GM12878 (cell line): Measurements from ENCODE around the gene CHD6. TPM values are rescaled to one million over a fixed set of nuclear protein-coding genes. Genes with fewer than 3 reads are reported as not detected.

ENCODE experiments used
- ATAC-seq: fragments of 200-7000 bp; cut with Tn5 transposase; 3 replicates; pipeline ENCODE4 v1.9.1; 2020; ENCODE audit warnings: mild to moderate bottlenecking, moderate library complexity
- BruUV-seq: library from RNA; stranded (reverse); fragments of 400-500 nt; replicated peaks from 2 replicates; lab custom pipeline; 2021; lab: Mats Ljungman, UMichigan
- CTCF ChIA-PET: fragments of 300-600 bp; sonication (Branson Sonifier 250); formaldehyde crosslinking; extraction: SDS; loops from one replicate; lab custom pipeline; 2021; ENCODE audit warnings: inconsistent platforms; lab: Yijun Ruan, JAX
- POLR2A ChIA-PET: fragments of 350-600 bp; formaldehyde crosslinking; extraction: SDS; loops from one replicate; lab custom pipeline; 2021; ENCODE audit warnings: inconsistent platforms; lab: Charles Lee
- RAD21 ChIA-PET: fragments of 300-600 bp; sonication (Branson Sonifier 250); formaldehyde crosslinking; loops from one replicate; lab custom pipeline; 2023; ENCODE audit warnings: antibody characterized with exemption; ENCODE audit not compliant: unreplicated experiment; lab: Charles Lee
- SMC1A ChIA-PET: fragments of 300-600 bp; sonication (Branson Sonifier 250); formaldehyde crosslinking; loops from one replicate; lab custom pipeline; 2023; ENCODE audit not compliant: unreplicated experiment, uncharacterized antibody; lab: Charles Lee
- DNase-seq: peaks from one replicate; pipeline ENCODE4 v3.0.0-alpha.2; 2011; ENCODE audit warnings: low read depth, low spot score
- FAIRE-seq: peaks from 3 replicates; lab custom pipeline; 2011; peaks lifted over from hg19 to GRCh38; lab: Jason Lieb, UNC
- H2AFZ ChIP-seq: 2 replicates; pipeline ENCODE4 v1.6.0; 2011; ENCODE audit warnings: low read depth, low read length, control low read depth; ENCODE audit not compliant: control insufficient read depth
- H3K27ac ChIP-seq: 2 replicates; pipeline ENCODE4 v1.5.1; 2011; ENCODE audit warnings: control low read depth; ENCODE audit not compliant: control insufficient read depth, insufficient read depth
- H3K27me3 ChIP-seq, 2 experiments: replicated peaks in 1 of 2; 2 replicates each; pipeline versions ENCODE4 v1.6.0 to v1.6.1; 2011; ENCODE audit warnings: low read length in 1 of 2; ENCODE audit not compliant: control insufficient read depth in 2 of 2, insufficient read depth in 2 of 2
- H3K36me3 ChIP-seq, 2 experiments: 2 replicates each; pipeline ENCODE4 v1.5.1; 2011; ENCODE audit warnings: low read length in 1 of 2; ENCODE audit not compliant: control insufficient read depth in 2 of 2, insufficient read depth in 2 of 2
- H3K4me1 ChIP-seq: 2 replicates; pipeline ENCODE4 v1.6.1; 2011; ENCODE audit warnings: mild to moderate bottlenecking, low read length, moderate library complexity, mixed read lengths; ENCODE audit not compliant: control insufficient read depth, insufficient read depth
- H3K4me2 ChIP-seq: 2 replicates; pipeline ENCODE4 v1.6.0; 2011; ENCODE audit warnings: control low read depth; ENCODE audit not compliant: control insufficient read depth, insufficient read depth
- H3K4me3 ChIP-seq: fragments of 200-600 bp; sonication (generic); 2 replicates; pipeline ENCODE4 v1.5.1; 2016
- H3K79me2 ChIP-seq: 2 replicates; pipeline ENCODE4 v1.6.0; 2011; ENCODE audit warnings: low read length; ENCODE audit not compliant: control insufficient read depth, insufficient read depth
- H3K9ac ChIP-seq: 2 replicates; pipeline ENCODE4 v1.8.0; 2011; ENCODE audit warnings: low read length, control low read depth, mixed read lengths; ENCODE audit not compliant: control insufficient read depth, insufficient read depth
- H3K9me3 ChIP-seq: replicated peaks from 3 replicates; pipeline ENCODE4 v1.5.1; 2011; ENCODE audit warnings: mild to moderate bottlenecking, low read length; ENCODE audit not compliant: control insufficient read depth, insufficient read depth
- H4K20me1 ChIP-seq: 2 replicates; pipeline ENCODE4 v1.6.0; 2011; ENCODE audit not compliant: control insufficient read depth, insufficient read depth
- BACH1 ChIP-seq: fragments of 450-650 bp; IDR thresholded peaks from 2 replicates; pipeline ENCODE4 v1.6.1; 2017; ENCODE audit warnings: mild to moderate bottlenecking, borderline replicate concordance
- CHD2 ChIP-seq: IDR thresholded peaks from 2 replicates; pipeline ENCODE4 v1.6.1; 2011; ENCODE audit warnings: low read depth, low read length, improper control_type of control experiment, borderline replicate concordance
- CHD4 ChIP-seq: fragments of 200-600 bp; sonication (generic); IDR thresholded peaks from 2 replicates; pipeline ENCODE4 v1.6.1; 2016; ENCODE audit warnings: mild to moderate bottlenecking
- DPF2 ChIP-seq: fragments of 450-650 bp; IDR thresholded peaks from 2 replicates; pipeline ENCODE4 v1.6.1; 2017; ENCODE audit warnings: mild to moderate bottlenecking
- HCFC1 ChIP-seq: fragments of 150-350 bp; IDR thresholded peaks from 2 replicates; pipeline ENCODE4 v1.6.1; 2014; ENCODE audit warnings: low read length
- NFXL1 ChIP-seq: fragments of 450-650 bp; IDR thresholded peaks from 2 replicates; pipeline ENCODE4 v1.6.1; 2017; ENCODE audit warnings: antibody characterized with exemption, mild to moderate bottlenecking, borderline replicate concordance
- NR2C1 ChIP-seq: fragments of 450-650 bp; IDR thresholded peaks from 2 replicates; pipeline ENCODE4 v1.6.1; 2017; ENCODE audit warnings: antibody characterized with exemption, mild to moderate bottlenecking, moderate library complexity
- PKNOX1 ChIP-seq: fragments of 450-650 bp; IDR thresholded peaks from 2 replicates; pipeline ENCODE4 v1.6.1; 2016; ENCODE audit warnings: mild to moderate bottlenecking
- PML ChIP-seq: IDR thresholded peaks from 2 replicates; pipeline ENCODE4 v1.6.1; 2012; ENCODE audit warnings: low read length, inconsistent platforms
- RELB ChIP-seq: fragments of 450-650 bp; IDR thresholded peaks from 2 replicates; pipeline ENCODE4 v1.6.1; 2017; ENCODE audit warnings: low read depth, mild to moderate bottlenecking, moderate library complexity
- SP1 ChIP-seq: IDR thresholded peaks from one replicate; pipeline ENCODE4 v1.6.1; 2011; ENCODE audit warnings: low read depth, low read length
- ZBED1 ChIP-seq: IDR thresholded peaks from 2 replicates; pipeline ENCODE4 v1.6.1; 2016; ENCODE audit warnings: borderline replicate concordance
- ZBTB11 ChIP-seq: fragments of 450-650 bp; formaldehyde crosslinking; IDR thresholded peaks from 2 replicates; pipeline ENCODE4 v1.5.0; 2022; ENCODE audit warnings: mild to moderate bottlenecking, missing genetic modification characterization
- ZNF217 ChIP-seq: fragments of 450-650 bp; IDR thresholded peaks from 2 replicates; pipeline ENCODE4 v1.6.1; 2017; ENCODE audit warnings: antibody characterized with exemption, mild to moderate bottlenecking
- WGBS: methylation state at CpG from one replicate; pipeline ENCODE4 v1.1.6; 2016; ENCODE audit warnings: low lambda C conversion rate; ENCODE audit not compliant: insufficient replicate concordance, insufficient coverage; ENCODE audit errors: missing lambda C conversion rate; 5-methylcytosine and 5-hydroxymethylcytosine counted together
- in situ Hi-C: fragments of 300-500 bp; cut with MboI; formaldehyde crosslinking; loops from 9 replicates; pipeline ENCODE4 v1.14.3; 2018; ENCODE audit warnings: mixed read lengths
- intact Hi-C: fragments of 100-400 bp; cut with micrococcal nuclease; formaldehyde crosslinking; loops from one replicate; pipeline ENCODE4 v1.14.2; 2022; ENCODE audit not compliant: unreplicated experiment
- polyA plus RNA-seq, 11 experiments: library from polyadenylated mRNA; depleted of rRNA in 4 of 11; unstranded in 6 of 11; stranded (reverse) in 5 of 11; fragments of >200 nt; fragmentation: Nextera tagmentation in 4 of 11; fragmentation: Illumina TruSeq in 1 of 11; extraction: Ambion mirVana in 4 of 11; extraction: Trizol in 1 of 11; gene quantifications; 1 replicate in 1 of 11; 2 replicates in 10 of 11; pipeline versions ENCODE4 v1.2.1 to v1.2.3, GENCODE V29; 2011 to 2016; ENCODE audit warnings: inconsistent platforms in 2 of 11, missing spikeins in 2 of 11, low read depth in 1 of 11
- total RNA-seq, 4 experiments: library from RNA; depleted of rRNA in 3 of 4; stranded (reverse); fragments of >200 nt in 3 of 4; fragmentation: Illumina TruSeq in 1 of 4; extraction: Trizol in 1 of 4; gene quantifications; 2 replicates each; pipeline versions ENCODE4 v1.2.1 to v1.2.3, GENCODE V29; 2013 to 2021

Gene CHD6
- total and polyA plus RNA-seq, 10 of the 15 experiments (the other 5 are each of a cell fraction or from before 2014, with no cell fraction given): 4.3 to 25.5 (median 17.1) TPM

GRCh38 chr20:41505184-41505583 lies 113.0 kb downstream of the CHD6 start:
- peak overlapping the region; percentile 31 for H3K27ac ChIP-seq
- no peak for TF ChIP-seq SP1
- TF ChIP-seq ZBED1: no peak
- no peak for TF ChIP-seq RELB
- TF ChIP-seq ZNF217: no peak
- no peak for TF ChIP-seq DPF2
- no peak for TF ChIP-seq CHD4
- no peak for TF ChIP-seq NR2C1
- no peak for TF ChIP-seq CHD2
- TF ChIP-seq NFXL1: no peak
- TF ChIP-seq BACH1: no peak
- no peak for TF ChIP-seq PML
- TF ChIP-seq ZBTB11 (CRISPR knock-in tag): no peak
- no peak for TF ChIP-seq HCFC1
- no peak for TF ChIP-seq PKNOX1
- no peak overlapping the region for H3K4me3 ChIP-seq
- no peaks in the 10 kb centered on the region for H3K27me3 ChIP-seq
- POLR2A ChIA-PET: interaction anchor here (0.5 kb wide), 1 partner anchor 34 kb away, joined by 4 read pairs; no protein-coding TSS in a partner anchor
- DNase-seq (no peak), ATAC-seq (no peak; the same call in 2 of the 3 replicates), FAIRE-seq (no peak)
- intact Hi-C loops (no loop called here), in situ Hi-C loops (no loop called here)
- SMC1A ChIA-PET: interaction anchor here (0.6 to 1.6 kb wide), 3 partner anchors 13 to 227 kb away, joined by 3 to 4 read pairs (median 3); no protein-coding TSS in a partner anchor
- H4K20me1 ChIP-seq: no peaks in the 10 kb centered on the region
- no peak overlapping the region for H3K9ac ChIP-seq
- H3K4me2 ChIP-seq: no peak overlapping the region
- peaks cover 2% of the 10 kb centered on the region; the same call in 1 of the 3 replicates for H3K9me3 ChIP-seq
- no TSS peak for BruUV-seq
- WGBS: 76% methylated on average over 7 of the region's 7 CpGs
- no peaks in the 10 kb centered on the region for H3K4me1 ChIP-seq
- H2AFZ ChIP-seq: no peak overlapping the region
- RAD21 ChIA-PET: interaction anchor here (1.1 kb wide), 1 partner anchor 72 kb away, joined by 3 read pairs; no protein-coding TSS in a partner anchor
- peaks cover 0 to 3% of the 10 kb centered on the region in 2 experiments; a peak in 2 of 4 replicates for H3K36me3 ChIP-seq
- CTCF ChIA-PET: interaction anchor here (1.0 kb wide), 1 partner anchor 12 kb away, joined by 3 read pairs; no protein-coding TSS in a partner anchor
- no peaks in the 10 kb centered on the region for H3K79me2 ChIP-seq
